ENCODE results near the gene RELN. TPM values are rescaled to one million over a fixed set of nuclear protein-coding genes. Genes with fewer than 3 reads are reported as not detected.

The RELN gene
- total and polyA plus RNA-seq, 2 donors (not counting 1 experiment from before 2014, with no cell fraction given): not detected

DNA sequence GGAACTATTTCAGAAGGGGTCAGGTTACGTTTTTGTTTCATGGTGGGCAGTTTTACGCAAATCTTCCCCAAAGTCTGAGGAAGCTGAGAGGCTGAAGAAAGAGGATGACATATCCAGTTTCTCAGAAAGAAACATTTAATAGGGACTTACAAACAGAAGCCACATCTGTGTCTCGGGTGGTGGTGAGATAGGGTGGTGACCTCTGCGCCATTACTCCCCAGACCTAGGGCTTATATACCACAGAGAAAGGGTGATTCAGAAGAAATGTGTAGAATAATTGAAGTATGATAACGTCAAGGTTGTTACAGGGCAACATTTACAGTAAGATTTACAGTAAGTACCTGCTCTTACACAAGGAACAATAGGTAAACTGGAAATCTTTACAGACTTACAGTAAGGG, 43.0 kb upstream of the RELN start:
- ATAC-seq (ENCODE audit: low read depth) (no peak), DNase-seq (no peak)
- H3K4me3 ChIP-seq (ENCODE audit: control extremely low read depth in 1 of 5, extremely low read depth in 1 of 5, insufficient read depth in 1 of 5, low read depth in 2 of 5, low read length in 4 of 5): no peak overlapping the region
- no peaks in the 10 kb centered on the region for H3K4me1 Mint-ChIP-seq
- no CpG with 5 or more reads among the region's 5 CpGs for WGBS (ENCODE audit: insufficient coverage)
- no peak for TF ChIP-seq CTCF (IDR thresholded peaks at IDR 0.05)
- no peak for TF ChIP-seq EZH2 (IDR thresholded peaks at IDR 0.05; ENCODE audit: borderline replicate concordance, insufficient read depth, low read depth, low read length, poor library complexity, severe bottlenecking)
- POLR2A ChIA-PET: no interaction called here
- no peaks in the 10 kb centered on the region for H3K9me3 ChIP-seq (ENCODE audit: control extremely low read depth in 1 of 3, control insufficient read depth in 2 of 3, insufficient read depth in 1 of 3, low read length in 2 of 3)
- no peak overlapping the region for H3K9ac ChIP-seq (ENCODE audit: low read length)
- no peak overlapping the region for H3K27ac ChIP-seq (ENCODE audit: low read length in 2 of 2)
- H3K27me3 ChIP-seq (replicated peaks in 1 of 4; ENCODE audit: control extremely low read depth in 1 of 4, control insufficient read depth in 3 of 4, insufficient read depth in 4 of 4, low read length in 3 of 4): no peaks in the 10 kb centered on the region
- H3K27me3 Mint-ChIP-seq: no peaks in the 10 kb centered on the region
- no peak overlapping the region for H3K27ac Mint-ChIP-seq
- no peaks in the 10 kb centered on the region for H3K4me1 ChIP-seq (ENCODE audit: control insufficient read depth in 2 of 2, insufficient read depth in 2 of 2, low read length in 2 of 2)
- CTCF ChIA-PET: no interaction called here
- intact Hi-C loops (cut with micrococcal nuclease): no loop called here
- H4K20me1 ChIP-seq (ENCODE audit: control insufficient read depth, insufficient read depth, low read length, poor library complexity, severe bottlenecking): no peaks in the 10 kb centered on the region
- no peaks in the 10 kb centered on the region for H3K36me3 ChIP-seq (replicated peaks in 1 of 2; ENCODE audit: control extremely low read depth in 1 of 2, control insufficient read depth in 1 of 2, extremely low read depth in 1 of 2, insufficient read depth in 2 of 2, low read length in 1 of 2)
- no peaks in the 10 kb centered on the region for H3K79me2 ChIP-seq (ENCODE audit: control insufficient read depth, insufficient read depth, low read length)
- H3K4me2 ChIP-seq (replicated peaks; ENCODE audit: low read depth, low read length, poor library complexity, severe bottlenecking): no peak overlapping the region
- no peak overlapping the region for H2AFZ ChIP-seq (ENCODE audit: insufficient read depth, low read depth, low read length, poor library complexity, severe bottlenecking)
- no peaks in the 10 kb centered on the region for H3K9me3 Mint-ChIP-seq (ENCODE audit: insufficient read depth)
- H3K4me3 Mint-ChIP-seq: no peak overlapping the region

GRCh38 chr7:104029765-104030164, 40.3 kb upstream of the RELN start:
- H3K4me2 ChIP-seq (replicated peaks; ENCODE audit: low read depth, low read length, poor library complexity, severe bottlenecking): no peak overlapping the region
- DNase-seq (no peak), ATAC-seq (ENCODE audit: low read depth) (no peak)
- H3K27ac ChIP-seq (ENCODE audit: low read length in 2 of 2): no peak overlapping the region
- H4K20me1 ChIP-seq (ENCODE audit: control insufficient read depth, insufficient read depth, low read length, poor library complexity, severe bottlenecking): no peaks in the 10 kb centered on the region
- TF ChIP-seq EZH2 (IDR thresholded peaks at IDR 0.05; ENCODE audit: borderline replicate concordance, insufficient read depth, low read depth, low read length, poor library complexity, severe bottlenecking) (no peak), CTCF (IDR thresholded peaks at IDR 0.05) (no peak)
- no peak overlapping the region for H3K9ac ChIP-seq (ENCODE audit: low read length)
- WGBS (ENCODE audit: insufficient coverage): 84% methylated on average over 2 of the region's 2 CpGs
- H3K4me3 ChIP-seq (ENCODE audit: control extremely low read depth in 1 of 5, extremely low read depth in 1 of 5, insufficient read depth in 1 of 5, low read depth in 2 of 5, low read length in 4 of 5): no peak overlapping the region
- H3K9me3 ChIP-seq (ENCODE audit: control extremely low read depth in 1 of 3, control insufficient read depth in 2 of 3, insufficient read depth in 1 of 3, low read length in 2 of 3): no peaks in the 10 kb centered on the region
- intact Hi-C loops (cut with micrococcal nuclease): no loop called here
- no peaks in the 10 kb centered on the region for H3K4me1 ChIP-seq (ENCODE audit: control insufficient read depth in 2 of 2, insufficient read depth in 2 of 2, low read length in 2 of 2)
- Mint-ChIP-seq H3K4me3 (no peak overlapping the region), H3K4me1 (no peaks in the 10 kb centered on the region), H3K27me3 (no peaks in the 10 kb centered on the region), H3K9me3 (ENCODE audit: insufficient read depth) (no peaks in the 10 kb centered on the region), H3K27ac (no peak overlapping the region)
- ChIA-PET POLR2A (no interaction called here), CTCF (no interaction called here)
- no peak overlapping the region for H2AFZ ChIP-seq (ENCODE audit: insufficient read depth, low read depth, low read length, poor library complexity, severe bottlenecking)
- H3K27me3 ChIP-seq (replicated peaks in 1 of 4; ENCODE audit: control extremely low read depth in 1 of 4, control insufficient read depth in 3 of 4, insufficient read depth in 4 of 4, low read length in 3 of 4): no peaks in the 10 kb centered on the region
- no peaks in the 10 kb centered on the region for H3K36me3 ChIP-seq (replicated peaks in 1 of 2; ENCODE audit: control extremely low read depth in 1 of 2, control insufficient read depth in 1 of 2, extremely low read depth in 1 of 2, insufficient read depth in 2 of 2, low read length in 1 of 2)
- H3K79me2 ChIP-seq (ENCODE audit: control insufficient read depth, insufficient read depth, low read length): no peaks in the 10 kb centered on the region

All from B cell (primary cell).